ENCODE measurements around the gene VSX1. TPM values are rescaled to one million over a fixed set of nuclear protein-coding genes. Genes with fewer than 3 reads are reported as not detected.
A peak's percentile ranks its signal among the peaks of the same experiment; 100 is the strongest.

The VSX1 gene
- total RNA-seq = not detected in 2 replicates
- polyA plus RNA-seq (2012) = not detected

GRCh38 chr20:25081730-25082497 is at the start of gene VSX1:
VSX1 (minus strand) TSS chr20:25082141; CDS start chr20:25082096, 45 bp downstream.
- no peak for DNase-seq (ENCODE audit: low read depth)

GRCh38 chr20:25129908-25130307 is 48.0 kb upstream of the VSX1 start:
- DNase-seq (ENCODE audit: low read depth) = no peak

GRCh38 chr20:25129428-25129827 is 47.5 kb upstream of the VSX1 start:
- no peak for DNase-seq (ENCODE audit: low read depth)

- DNase-seq (ENCODE audit: low read depth) = no peak
Measured at GRCh38 chr20:25128649-25129048, 46.7 kb upstream of the VSX1 start.

- DNase-seq (ENCODE audit: low read depth) = no peak
Measured at GRCh38 chr20:25127761-25128537, 46.0 kb upstream of the VSX1 start.

- DNase-seq (ENCODE audit: low read depth) = no peak
Measured at GRCh38 chr20:25126204-25127029, 44.5 kb upstream of the VSX1 start.

GRCh38 chr20:25125636-25126035 is 43.7 kb upstream of the VSX1 start:
- no peak for DNase-seq (ENCODE audit: low read depth)

- DNase-seq (ENCODE audit: low read depth) = no peak
Measured at GRCh38 chr20:25120920-25121319, 39.0 kb upstream of the VSX1 start.

- DNase-seq (ENCODE audit: low read depth) = no peak
Measured at GRCh38 chr20:25120457-25120856, 38.5 kb upstream of the VSX1 start.

GRCh38 chr20:25118529-25118928 is 36.6 kb upstream of the VSX1 start:
- DNase-seq (ENCODE audit: low read depth) = no peak

- no peak for DNase-seq (ENCODE audit: low read depth)
Measured at GRCh38 chr20:25117990-25118389, 36.0 kb upstream of the VSX1 start.

- peak; percentile 82 for DNase-seq (ENCODE audit: low read depth)
Measured at GRCh38 chr20:25116739-25117458, 35.0 kb upstream of the VSX1 start.

GRCh38 chr20:25103526-25103925 is 21.6 kb upstream of the VSX1 start:
- no peak for DNase-seq (ENCODE audit: low read depth)

GRCh38 chr20:25100914-25101313 is 19.0 kb upstream of the VSX1 start:
- DNase-seq (ENCODE audit: low read depth) = no peak

GRCh38 chr20:25099601-25100140 is 17.7 kb upstream of the VSX1 start:
- no peak for DNase-seq (ENCODE audit: low read depth)

- DNase-seq (ENCODE audit: low read depth) = no peak
Measured at GRCh38 chr20:25097498-25097897, 15.6 kb upstream of the VSX1 start.

- no peak for DNase-seq (ENCODE audit: low read depth)
Measured at GRCh38 chr20:25090492-25091429, 8.8 kb upstream of the VSX1 start.

- DNase-seq (ENCODE audit: low read depth) = no peak
Measured at GRCh38 chr20:25089662-25090061, 7.7 kb upstream of the VSX1 start.

GRCh38 chr20:25089096-25089495 is 7.2 kb upstream of the VSX1 start:
- no peak for DNase-seq (ENCODE audit: low read depth)

GRCh38 chr20:25088267-25088666 is 6.3 kb upstream of the VSX1 start:
- no peak for DNase-seq (ENCODE audit: low read depth)

Data from myocyte (in vitro differentiated cells).